Endodermal cell (in vitro differentiated cells): ENCODE measurements around the gene UNC5B. TPM values are rescaled to one million over a fixed set of nuclear protein-coding genes. Genes with fewer than 3 reads are reported as not detected.

ENCODE experiments used
- DNase-seq: peaks from one replicate; pipeline ENCODE4 v3.0.0-alpha.2; 2017
- H3K27ac ChIP-seq: 2 replicates; pipeline ENCODE4 v1.5.1; 2013; ENCODE audit warnings: mild to moderate bottlenecking, low read depth, low read length, moderate library complexity
- H3K27me3 ChIP-seq: 2 replicates; pipeline ENCODE4 v1.6.1; 2013; ENCODE audit warnings: mild to moderate bottlenecking, low read length, moderate library complexity; ENCODE audit not compliant: insufficient read depth, control insufficient read depth, poor library complexity, severe bottlenecking
- H3K36me3 ChIP-seq: 2 replicates; pipeline ENCODE4 v1.7.0; 2013; ENCODE audit warnings: mild to moderate bottlenecking, low read length, moderate library complexity; ENCODE audit not compliant: control insufficient read depth, insufficient read depth
- H3K4me1 ChIP-seq: one replicate; pipeline ENCODE4 v1.7.0; 2013; ENCODE audit warnings: low read length; ENCODE audit not compliant: control insufficient read depth, insufficient read depth
- H3K4me3 ChIP-seq: 2 replicates; pipeline ENCODE4 v1.5.1; 2013; ENCODE audit warnings: mild to moderate bottlenecking, low read length, moderate library complexity
- H3K9ac ChIP-seq: 2 replicates; pipeline ENCODE4 v1.6.1; 2013; ENCODE audit warnings: mild to moderate bottlenecking, low read length, moderate library complexity; ENCODE audit not compliant: poor library complexity, severe bottlenecking; ENCODE audit errors: extremely low read depth
- H3K9me3 ChIP-seq: 2 replicates; pipeline ENCODE4 v1.6.1; 2013; ENCODE audit warnings: mild to moderate bottlenecking, low read length, moderate library complexity; ENCODE audit not compliant: control insufficient read depth
- H3K27ac Mint-ChIP-seq: 2 replicates; pipeline ENCODE4 v1.8.0; 2020; ENCODE audit warnings: mixed read lengths
- H3K27me3 Mint-ChIP-seq: 2 replicates; pipeline ENCODE4 v1.8.0; 2021; ENCODE audit warnings: mild to moderate bottlenecking, mixed read lengths; ENCODE audit not compliant: insufficient read depth
- H3K36me3 Mint-ChIP-seq: 2 replicates; pipeline ENCODE4 v1.8.0; 2020; ENCODE audit warnings: low read depth, mixed read lengths
- H3K4me1 Mint-ChIP-seq: 2 replicates; pipeline ENCODE4 v1.8.0; 2020; ENCODE audit warnings: mixed read lengths
- H3K4me3 Mint-ChIP-seq: 2 replicates; pipeline ENCODE4 v1.8.0; 2020; ENCODE audit warnings: mild to moderate bottlenecking, moderate library complexity, mixed read lengths
- H3K9me3 Mint-ChIP-seq: 2 replicates; pipeline ENCODE4 v1.8.0; 2020; ENCODE audit warnings: mild to moderate bottlenecking, mixed read lengths
- CTCF ChIP-seq: fragments of 200-600 bp; sonication (generic); conservative IDR thresholded peaks from 2 replicates; pipeline ENCODE4 v1.5.0; 2021; ENCODE audit warnings: antibody characterized with exemption, mild to moderate bottlenecking
- WGBS, 2 experiments: methylation state at CpG; one replicate each; pipeline versions ENCODE4 v1.1.5 to v1.1.7; 2013; ENCODE audit warnings: missing lambda C conversion rate in 2 of 2, mixed read lengths in 1 of 2; ENCODE audit not compliant: insufficient coverage in 1 of 2, insufficient read length in 1 of 2; 5-methylcytosine and 5-hydroxymethylcytosine counted together
- total RNA-seq, 2 donors: library from RNA; stranded (reverse); fragmentation: NEBNext Ultra II Directional in 1 of 2; extraction: Animal tissue kit (Norgen Biotek cat#: 25700) in 1 of 2; gene quantifications; 2 replicates in 1 of 2; 3 replicates in 1 of 2; pipeline ENCODE4 v1.2.1, GENCODE V29; 2021

Gene UNC5B
- total RNA-seq, 2 donors from 2014 or later = 9.7 to 14.5 TPM

GRCh38 chr10:71206911-71207310, 5.5 kb upstream of the UNC5B start:
- Mint-ChIP-seq H3K4me3 (no peak overlapping the region), H3K9me3 (no peaks in the 10 kb centered on the region), H3K27me3 (peaks cover 27% of the 10 kb centered on the region), H3K27ac (no peak overlapping the region), H3K4me1 (peaks cover 39% of the 10 kb centered on the region), H3K36me3 (no peaks in the 10 kb centered on the region)
- Histone ChIP-seq H3K4me1 (peaks cover 7% of the 10 kb centered on the region), H3K9ac (no peak overlapping the region), H3K4me3 (no peak overlapping the region), H3K36me3 (no peaks in the 10 kb centered on the region), H3K27ac (no peak overlapping the region), H3K27me3 (peaks cover 28% of the 10 kb centered on the region), H3K9me3 (no peaks in the 10 kb centered on the region)
- no peak for TF ChIP-seq CTCF
- DNase-seq = peak; percentile 32
- 67 to 80% methylated on average over 1 of the region's 1 CpG for WGBS, 2 experiments

DNA sequence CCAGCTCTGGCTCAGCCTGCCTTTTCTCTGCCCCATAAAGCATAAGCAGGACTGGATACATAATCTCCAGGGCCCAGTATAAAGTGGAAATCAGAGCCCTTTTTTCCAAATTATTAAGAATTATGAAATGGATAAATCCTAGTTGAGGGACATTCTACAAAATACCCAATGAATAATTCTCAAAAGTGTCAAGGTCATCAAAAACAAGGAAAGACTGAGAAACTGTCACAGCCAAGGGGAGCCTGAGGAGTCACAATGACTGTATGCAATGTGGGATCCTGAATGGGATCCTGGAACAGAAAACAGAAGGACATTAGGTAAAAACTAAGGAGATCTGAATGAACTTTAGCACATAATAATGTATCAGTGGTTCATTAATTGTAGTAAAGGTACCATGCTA, 4.8 kb upstream of the UNC5B start:
- H3K27ac Mint-ChIP-seq = no peak overlapping the region
- DNase-seq = no peak
- H3K9me3 Mint-ChIP-seq = no peaks in the 10 kb centered on the region
- H3K27ac ChIP-seq = no peak overlapping the region
- no peak overlapping the region for H3K4me3 ChIP-seq
- H3K4me3 Mint-ChIP-seq = no peak overlapping the region
- H3K4me1 Mint-ChIP-seq = peaks cover 35% of the 10 kb centered on the region
- H3K9ac ChIP-seq = no peak overlapping the region
- no peaks in the 10 kb centered on the region for H3K9me3 ChIP-seq
- no peaks in the 10 kb centered on the region for H3K36me3 ChIP-seq
- peaks cover 28% of the 10 kb centered on the region for H3K27me3 Mint-ChIP-seq
- peaks cover 3% of the 10 kb centered on the region for H3K4me1 ChIP-seq
- peaks cover 30% of the 10 kb centered on the region for H3K27me3 ChIP-seq
- no peak for TF ChIP-seq CTCF
- H3K36me3 Mint-ChIP-seq = no peaks in the 10 kb centered on the region

DNA sequence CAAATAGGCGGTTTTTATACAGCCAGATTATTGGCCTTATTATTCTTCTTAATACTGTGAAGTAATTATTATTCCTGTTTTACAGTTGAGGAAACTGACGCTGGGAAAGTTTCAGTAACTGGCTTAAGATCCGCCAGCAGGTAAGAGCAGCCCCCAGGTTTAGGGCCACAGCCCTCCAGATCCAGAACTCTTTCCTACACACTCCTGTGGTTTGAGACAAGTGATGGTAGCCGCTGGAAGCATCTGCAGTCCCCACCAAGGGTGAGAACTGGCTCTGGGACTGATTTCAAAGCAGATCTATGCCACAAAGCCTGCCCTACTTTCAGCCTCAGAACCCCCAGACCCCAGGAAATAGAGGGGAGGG, 3.0 kb upstream of the UNC5B start:
- H3K9ac ChIP-seq = no peak overlapping the region
- H3K27me3 ChIP-seq = peaks cover 41% of the 10 kb centered on the region
- H3K4me1 ChIP-seq = peaks cover 7% of the 10 kb centered on the region
- Mint-ChIP-seq H3K4me1 (peaks cover 32% of the 10 kb centered on the region), H3K27me3 (peaks cover 36% of the 10 kb centered on the region), H3K9me3 (no peaks in the 10 kb centered on the region), H3K27ac (no peak overlapping the region), H3K4me3 (no peak overlapping the region), H3K36me3 (no peaks in the 10 kb centered on the region)
- 44 to 100% methylated on average over 1 to 3 of the region's 4 CpGs for WGBS, 2 experiments
- DNase-seq = peak; percentile 44
- H3K4me3 ChIP-seq = no peak overlapping the region
- H3K9me3 ChIP-seq = no peaks in the 10 kb centered on the region
- H3K36me3 ChIP-seq = no peaks in the 10 kb centered on the region
- H3K27ac ChIP-seq = no peak overlapping the region
- no peak for TF ChIP-seq CTCF
